Germinal center (tissue), 1 donor: ENCODE measurements around the gene IQGAP2.
A peak's percentile ranks its signal among the peaks of the same experiment; 100 is the strongest.
"Not testable (repeated sequence)": the region's sequence is repeated elsewhere in the genome, so short reads cannot be mapped to it uniquely, and the experiment has no call there.

Experiments
- DNase-seq: peaks from one replicate; pipeline ENCODE4 v3.0.0; 2012; ENCODE audit warnings: mixed read lengths, low spot score

The IQGAP2 gene

GRCh38 chr5:76576450-76576849 is 173.4 kb downstream of the IQGAP2 start:
- DNase-seq: no peak

- no peak for DNase-seq
Measured at GRCh38 chr5:76576996-76577395, 173.9 kb downstream of the IQGAP2 start.

GRCh38 chr5:76579166-76579937 is 176.3 kb downstream of the IQGAP2 start:
- DNase-seq: no peak

GRCh38 chr5:76580981-76581380 is 177.9 kb downstream of the IQGAP2 start:
- DNase-seq: no peak

GRCh38 chr5:76582230-76583162 is 179.4 kb downstream of the IQGAP2 start:
- DNase-seq: no peak

GRCh38 chr5:76583163-76584047 is 180.3 kb downstream of the IQGAP2 start:
- no peak for DNase-seq

GRCh38 chr5:76585783-76586217 is 182.7 kb downstream of the IQGAP2 start:
- no peak for DNase-seq

GRCh38 chr5:76586531-76586930 is 183.4 kb downstream of the IQGAP2 start:
- DNase-seq: no peak

- no peak for DNase-seq
Measured at GRCh38 chr5:76590027-76590426, 186.9 kb downstream of the IQGAP2 start.

GRCh38 chr5:76591366-76591765 is 188.3 kb downstream of the IQGAP2 start:
- DNase-seq: no peak

GRCh38 chr5:76592692-76593091 is 189.6 kb downstream of the IQGAP2 start:
- DNase-seq: no peak

- no peak for DNase-seq
Measured at GRCh38 chr5:76594107-76594506, 191.0 kb downstream of the IQGAP2 start.

- no peak for DNase-seq
Measured at GRCh38 chr5:76595755-76596481, 192.8 kb downstream of the IQGAP2 start.

- DNase-seq: no peak
Measured at GRCh38 chr5:76598531-76598930, 195.4 kb downstream of the IQGAP2 start.

- DNase-seq: no peak
Measured at GRCh38 chr5:76600716-76601115, 197.6 kb downstream of the IQGAP2 start.

- DNase-seq: peak; percentile 43
Measured at GRCh38 chr5:76601470-76601869, 198.4 kb downstream of the IQGAP2 start.

- DNase-seq: no peak
Measured at GRCh38 chr5:76602094-76602726, 199.1 kb downstream of the IQGAP2 start.

- not testable (repeated sequence) for DNase-seq
Measured at GRCh38 chr5:76603991-76604390, 200.9 kb downstream of the IQGAP2 start.

GRCh38 chr5:76604838-76605237 is 201.8 kb downstream of the IQGAP2 start:
- no peak for DNase-seq

GRCh38 chr5:76606701-76607100 is 203.6 kb downstream of the IQGAP2 start:
- DNase-seq: no peak

GRCh38 chr5:76607353-76607871 is 204.3 kb downstream of the IQGAP2 start:
- DNase-seq: no peak
